GM12872 (cell line): Measurements from ENCODE around the gene NEDD4.

Experiments used
- TF ChIP-seq, protein P1 (sequence below): IDR thresholded peaks from 3 replicates; pipeline ENCODE4 v1.5.1; 2011; ENCODE audit warnings: low read depth, mild to moderate bottlenecking, low read length, moderate library complexity; ENCODE audit not compliant: insufficient read depth

NEDD4 gene

DNA sequence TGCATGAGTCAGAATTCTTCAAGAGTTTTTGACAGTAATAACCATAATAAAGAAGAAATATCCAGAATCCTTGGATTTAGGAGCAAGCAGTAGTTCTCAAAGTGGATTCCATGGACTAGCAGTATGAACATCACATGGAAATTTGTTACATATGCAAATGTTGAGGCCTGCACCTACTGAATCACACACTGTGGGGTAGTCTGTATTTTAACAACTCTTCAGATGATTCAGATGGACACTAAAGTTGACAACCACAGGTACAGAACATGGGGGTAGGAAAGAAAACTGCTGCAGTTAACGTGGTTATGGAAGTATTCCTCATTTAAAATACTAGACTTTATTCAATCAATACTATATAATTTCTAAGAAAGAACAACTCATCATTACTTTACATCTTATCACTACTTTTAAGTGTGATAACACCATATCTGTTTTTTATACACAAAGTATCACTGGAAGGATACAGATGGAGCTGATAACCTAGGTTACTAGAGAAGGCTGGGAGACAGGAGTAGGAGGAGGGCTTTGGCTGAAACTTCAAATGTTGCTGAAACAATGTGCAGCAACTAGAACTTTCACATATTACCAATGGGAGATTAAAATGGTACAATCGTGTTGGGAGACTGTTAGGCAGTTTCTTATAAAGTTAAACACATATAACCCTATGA is 11.7 kb downstream of the NEDD4 start:
- TF ChIP-seq, protein P1, sequence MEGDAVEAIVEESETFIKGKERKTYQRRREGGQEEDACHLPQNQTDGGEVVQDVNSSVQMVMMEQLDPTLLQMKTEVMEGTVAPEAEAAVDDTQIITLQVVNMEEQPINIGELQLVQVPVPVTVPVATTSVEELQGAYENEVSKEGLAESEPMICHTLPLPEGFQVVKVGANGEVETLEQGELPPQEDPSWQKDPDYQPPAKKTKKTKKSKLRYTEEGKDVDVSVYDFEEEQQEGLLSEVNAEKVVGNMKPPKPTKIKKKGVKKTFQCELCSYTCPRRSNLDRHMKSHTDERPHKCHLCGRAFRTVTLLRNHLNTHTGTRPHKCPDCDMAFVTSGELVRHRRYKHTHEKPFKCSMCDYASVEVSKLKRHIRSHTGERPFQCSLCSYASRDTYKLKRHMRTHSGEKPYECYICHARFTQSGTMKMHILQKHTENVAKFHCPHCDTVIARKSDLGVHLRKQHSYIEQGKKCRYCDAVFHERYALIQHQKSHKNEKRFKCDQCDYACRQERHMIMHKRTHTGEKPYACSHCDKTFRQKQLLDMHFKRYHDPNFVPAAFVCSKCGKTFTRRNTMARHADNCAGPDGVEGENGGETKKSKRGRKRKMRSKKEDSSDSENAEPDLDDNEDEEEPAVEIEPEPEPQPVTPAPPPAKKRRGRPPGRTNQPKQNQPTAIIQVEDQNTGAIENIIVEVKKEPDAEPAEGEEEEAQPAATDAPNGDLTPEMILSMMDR: no peak

DNA sequence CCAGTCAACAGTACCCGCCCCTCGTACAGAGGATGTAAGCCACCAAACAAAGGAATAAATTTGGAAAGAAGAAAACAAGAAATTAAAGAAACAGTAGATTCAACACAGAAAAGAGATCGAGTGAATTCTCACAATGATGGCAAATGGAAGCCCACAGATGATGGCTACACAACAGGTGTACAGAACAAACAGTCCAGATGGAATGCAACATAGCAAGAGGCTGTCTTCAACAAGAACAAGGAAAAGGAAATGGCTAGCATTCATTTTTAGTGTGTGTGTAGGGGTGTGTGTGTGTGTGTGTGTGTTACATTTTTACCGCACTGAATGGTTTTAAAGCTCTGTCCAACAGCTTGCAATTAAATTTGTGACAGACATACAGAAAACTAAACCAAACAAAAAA is 12.9 kb downstream of the NEDD4 start:
- TF ChIP-seq, protein P1: no peak

DNA sequence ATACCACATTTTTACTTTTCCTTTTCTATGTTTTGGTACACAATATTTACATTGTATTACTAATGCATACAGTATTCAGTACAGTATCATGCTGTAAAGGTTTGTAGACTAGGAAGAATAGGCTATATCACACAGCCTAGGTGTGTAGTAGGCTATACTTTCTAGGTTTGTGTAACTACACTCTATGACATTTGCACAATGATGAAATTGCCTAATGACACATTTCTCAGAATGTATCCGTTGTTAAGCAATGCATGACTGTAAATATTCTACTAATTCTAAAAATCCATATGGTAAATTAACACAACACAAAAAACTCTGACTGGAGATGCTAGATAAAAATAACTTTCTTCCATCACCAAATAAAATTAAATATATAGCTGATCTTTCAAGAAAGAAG is 16.2 kb downstream of the NEDD4 start:
- TF ChIP-seq, protein P1: no peak

DNA sequence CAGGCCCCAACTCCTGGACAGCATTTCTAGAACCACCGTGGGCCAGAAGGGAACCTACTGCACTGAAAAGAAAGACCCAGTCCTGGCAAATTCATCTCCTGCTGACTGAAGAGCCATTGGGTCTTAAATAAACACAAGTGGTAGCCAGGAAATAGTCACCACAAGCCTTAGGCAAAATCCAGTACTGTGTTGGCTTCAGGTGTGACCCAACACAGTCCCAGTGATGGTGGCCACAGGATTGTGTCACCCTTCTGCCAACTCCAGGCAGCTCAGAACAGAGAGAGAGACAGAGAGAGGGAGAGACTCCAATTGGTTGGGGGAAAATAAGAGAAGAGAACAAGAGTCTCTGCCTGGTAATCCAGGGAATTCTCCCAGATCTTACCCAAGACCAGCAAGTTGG is 23.1 kb downstream of the NEDD4 start:
- TF ChIP-seq, protein P1: no peak

DNA sequence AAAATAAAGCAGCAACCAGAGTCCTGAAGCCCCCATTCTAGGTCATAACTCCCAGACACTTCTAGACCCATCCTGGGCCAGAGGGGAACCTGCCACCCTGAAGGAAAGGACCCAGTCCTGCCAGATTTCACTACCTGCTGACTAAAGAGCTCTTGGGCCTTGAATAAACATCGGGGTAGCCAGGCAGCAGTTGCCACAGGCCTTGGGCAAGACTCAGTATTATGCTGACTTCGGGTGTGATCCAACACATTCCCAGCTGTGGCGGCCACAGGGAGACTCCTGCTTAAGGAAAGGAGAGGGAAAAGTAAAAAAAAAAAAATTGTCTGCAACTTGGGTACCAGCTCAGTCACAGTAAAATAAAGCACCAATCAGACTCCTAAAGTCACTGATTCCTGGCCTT is 23.8 kb downstream of the NEDD4 start:
- TF ChIP-seq, protein P1: no peak

DNA sequence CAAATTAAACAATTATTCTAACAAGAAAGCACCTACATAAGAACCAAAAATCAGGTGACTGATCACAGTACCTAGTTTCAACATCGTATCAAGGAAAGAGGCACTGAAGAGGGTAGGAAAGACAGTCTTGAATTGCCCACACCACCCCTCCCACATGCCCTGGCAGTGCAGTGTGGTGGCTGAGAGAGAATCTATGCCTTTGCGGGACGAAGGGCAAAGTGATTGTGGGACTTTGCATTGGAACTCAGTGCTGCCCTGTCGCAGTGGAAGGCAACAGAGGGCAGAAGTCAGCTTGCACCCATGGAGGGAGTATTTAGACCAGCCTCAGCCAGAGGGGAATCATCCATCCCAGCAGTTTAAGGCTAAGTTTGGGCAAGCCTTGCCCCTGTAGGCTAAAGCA is 24.5 kb downstream of the NEDD4 start:
- TF ChIP-seq, protein P1: no peak

DNA sequence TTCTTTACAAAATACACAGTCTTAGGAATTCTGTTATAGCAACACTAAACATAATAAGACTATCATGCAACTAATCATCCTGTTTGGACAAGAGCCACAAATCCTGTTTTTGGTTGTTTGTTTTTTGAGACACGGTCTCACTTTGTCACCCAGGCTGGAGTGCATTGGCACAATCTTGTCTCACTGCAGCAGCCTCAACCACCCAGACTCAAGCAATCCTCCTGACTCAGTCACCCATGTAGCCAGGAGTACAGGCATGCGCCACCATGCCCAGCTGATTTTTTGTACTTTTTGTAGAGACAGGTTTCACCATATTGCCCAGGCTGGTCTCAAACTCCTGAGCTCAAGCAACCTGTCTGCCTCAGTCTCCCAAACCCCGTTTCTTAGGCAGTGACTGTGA is 28.3 kb downstream of the NEDD4 start:
- TF ChIP-seq, protein P1: no peak
